Vagina (tissue), 2 donors: Measurements from ENCODE around the gene PSKH1. TPM values are rescaled to one million over a fixed set of nuclear protein-coding genes. Genes with fewer than 3 reads are reported as not detected.
A peak's percentile ranks its signal among the peaks of the same experiment; 100 is the strongest.

Source experiments
- DNase-seq, 2 donors: peaks; one replicate each; pipeline ENCODE4 v3.0.0-alpha.2; 2017; ENCODE audit errors: extremely low spot score in 2 of 2
- H3K27ac ChIP-seq: fragments of 200-600 bp; sonication (generic); one replicate; pipeline ENCODE4 v1.5.1; 2019
- H3K27me3 ChIP-seq: fragments of 200-600 bp; sonication (generic); one replicate; pipeline ENCODE4 v1.5.1; 2019
- H3K36me3 ChIP-seq, 2 donors: fragments of 200-600 bp; sonication (generic); one replicate each; pipeline ENCODE4 v1.5.1; 2017 to 2019
- H3K4me1 ChIP-seq: fragments of 200-600 bp; sonication (generic); one replicate; pipeline ENCODE4 v1.5.1; 2019
- H3K4me3 ChIP-seq, 2 donors: fragments of 200-600 bp; sonication (generic); 1 replicate in 1 of 2; 2 replicates in 1 of 2; pipeline ENCODE4 v1.5.1; 2016 to 2019
- H3K9me3 ChIP-seq: fragments of 200-600 bp; sonication (generic); one replicate; pipeline ENCODE4 v1.5.1; 2019
- CTCF ChIP-seq, 3 experiments: fragments of 450-650 bp in 2 of 3; fragments of 200-600 bp in 1 of 3; sonication (generic) in 1 of 3; IDR thresholded peaks; one replicate each; pipeline ENCODE4 v1.5.1; 2017 to 2019; ENCODE audit warnings: antibody characterized with exemption in 3 of 3, mild to moderate bottlenecking in 2 of 3, moderate library complexity in 2 of 3
- POLR2A ChIP-seq, 2 donors: fragments of 450-650 bp; IDR thresholded peaks; one replicate each; pipeline ENCODE4 v1.6.1; 2017; ENCODE audit warnings: antibody characterized with exemption in 2 of 2, mild to moderate bottlenecking in 2 of 2, moderate library complexity in 2 of 2
- POLR2AphosphoS5 ChIP-seq, 2 donors: sonication (generic); formaldehyde crosslinking; IDR thresholded peaks; one replicate each; pipeline ENCODE4 v1.9.0; 2017; ENCODE audit warnings: antibody characterized with exemption in 2 of 2, mild to moderate bottlenecking in 2 of 2, low read depth in 1 of 2; ENCODE audit not compliant: insufficient read depth in 1 of 2
- intact Hi-C: fragments of 100-400 bp; cut with DNase I; formaldehyde crosslinking; loops from one replicate; pipeline ENCODE4 v1.15.1; 2023
- total RNA-seq: library from RNA; depleted of rRNA; stranded (reverse); fragments of >200 nt; gene quantifications from one replicate; pipeline ENCODE4 v1.2.3, GENCODE V29; 2016

The PSKH1 gene
- total RNA-seq, 1 donor from 2014 or later, result 17.4 TPM

- Histone ChIP-seq H3K4me3 (peak overlapping the region; percentile 81 to 91), H3K36me3 (peaks cover 0 to 20% of the 10 kb centered on the region in 2 donors), H3K27me3 (no peaks in the 10 kb centered on the region), H3K27ac (peak overlapping the region; percentile 89), H3K9me3 (no peaks in the 10 kb centered on the region), H3K4me1 (peaks cover 80% of the 10 kb centered on the region)
- no peak for TF ChIP-seq CTCF (IDR thresholded peaks at IDR 0.05)
- no peak for TF ChIP-seq POLR2A (IDR thresholded peaks at IDR 0.05)
- TF ChIP-seq POLR2AphosphoS5 (IDR thresholded peaks at IDR 0.05; ENCODE audit: insufficient read depth in 1 of 2, low read depth in 1 of 2), result no peak
- intact Hi-C loops, result no loop called here
- no peak for DNase-seq
Observed at GRCh38 chr16:67965668-67966548, 72.9 kb downstream of the PSKH1 start.

GRCh38 chr16:67966549-67967182 lies 73.6 kb downstream of the PSKH1 start:
- Histone ChIP-seq H3K36me3 (peaks cover 0 to 12% of the 10 kb centered on the region in 2 donors), H3K9me3 (no peaks in the 10 kb centered on the region), H3K4me3 (peak overlapping the region; percentile 81 to 91), H3K4me1 (peaks cover 73% of the 10 kb centered on the region), H3K27me3 (no peaks in the 10 kb centered on the region), H3K27ac (peak overlapping the region; percentile 89)
- TF ChIP-seq POLR2AphosphoS5 (IDR thresholded peaks at IDR 0.05; ENCODE audit: insufficient read depth in 1 of 2, low read depth in 1 of 2), result peak in 1 of 2 donors; percentile 38
- no peak for TF ChIP-seq CTCF (IDR thresholded peaks at IDR 0.05)
- no peak for TF ChIP-seq POLR2A (IDR thresholded peaks at IDR 0.05)
- intact Hi-C loops, result no loop called here
- DNase-seq, result no peak

- H3K27ac ChIP-seq, result peak overlapping the region; percentile 89
- no peak for DNase-seq
- TF ChIP-seq POLR2A (IDR thresholded peaks at IDR 0.05), result no peak
- no peak for TF ChIP-seq CTCF (IDR thresholded peaks at IDR 0.05)
- no peak for TF ChIP-seq POLR2AphosphoS5 (IDR thresholded peaks at IDR 0.05; ENCODE audit: insufficient read depth in 1 of 2, low read depth in 1 of 2)
Observed at GRCh38 chr16:67967183-67967957, 74.3 kb downstream of the PSKH1 start.

GRCh38 chr16:67967958-67968399 lies 74.9 kb downstream of the PSKH1 start:
- intact Hi-C loops, result no loop called here
- no peaks in the 10 kb centered on the region for H3K27me3 ChIP-seq
- H3K4me1 ChIP-seq, result peaks cover 60% of the 10 kb centered on the region
- H3K36me3 ChIP-seq, result peaks cover 0 to 4% of the 10 kb centered on the region in 2 donors
- DNase-seq, result no peak
- peak overlapping the region; percentile 81 to 91 for H3K4me3 ChIP-seq
- TF ChIP-seq POLR2AphosphoS5 (IDR thresholded peaks at IDR 0.05; ENCODE audit: insufficient read depth in 1 of 2, low read depth in 1 of 2) (no peak), POLR2A (IDR thresholded peaks at IDR 0.05) (no peak), CTCF (IDR thresholded peaks at IDR 0.05) (no peak)
- no peaks in the 10 kb centered on the region for H3K9me3 ChIP-seq
- peak overlapping the region; percentile 89 for H3K27ac ChIP-seq

More at GRCh38 chr16:67967183-67967957, 74.3 kb downstream of the PSKH1 start:
- no peaks in the 10 kb centered on the region for H3K9me3 ChIP-seq
- H3K4me1 ChIP-seq, result peaks cover 66% of the 10 kb centered on the region
- peak overlapping the region; percentile 81 to 91 for H3K4me3 ChIP-seq
- peaks cover 0 to 10% of the 10 kb centered on the region in 2 donors for H3K36me3 ChIP-seq
- intact Hi-C loops, result no loop called here
- no peaks in the 10 kb centered on the region for H3K27me3 ChIP-seq
